NT2/D1 (cell line): Measurements from ENCODE around the gene MPV17.

Experiments used
- SUZ12 ChIP-seq: IDR thresholded peaks from 2 replicates; pipeline ENCODE4 v1.6.1; 2011; ENCODE audit not compliant: insufficient read length, insufficient read depth; ENCODE audit errors: extremely low read depth
- YY1 ChIP-seq: IDR thresholded peaks from 2 replicates; pipeline ENCODE4 v1.6.1; 2011; ENCODE audit not compliant: insufficient read length, insufficient read depth
- ZNF274 ChIP-seq: IDR thresholded peaks from 2 replicates; pipeline ENCODE4 v1.6.1; 2011; ENCODE audit warnings: mild to moderate bottlenecking, low read depth, low read length

- TF ChIP-seq ZNF274 (no peak), YY1 (no peak), SUZ12 (no peak)
Observed at GRCh38 chr2:27350106-27350693, 27.3 kb upstream of the MPV17 start.
